ENCODE data around the gene SPATC1L. TPM values are rescaled to one million over a fixed set of nuclear protein-coding genes. Genes with fewer than 3 reads are reported as not detected.

Gene SPATC1L
- total and polyA plus RNA-seq, 2 donors (not counting 1 experiment from before 2014, with no cell fraction given) = 11.4 to 15.4 TPM

GRCh38 chr21:46191686-46192575, 7.7 kb upstream of the SPATC1L start:
- no peaks in the 10 kb centered on the region for H3K9me3 Mint-ChIP-seq (ENCODE audit: insufficient read depth)
- WGBS (ENCODE audit: insufficient coverage) = 96% methylated on average over 17 of the region's 20 CpGs
- ChIA-PET CTCF (no interaction called here), POLR2A (no interaction called here)
- no peaks in the 10 kb centered on the region for H3K4me1 Mint-ChIP-seq
- H3K27me3 ChIP-seq (replicated peaks in 1 of 4; ENCODE audit: control extremely low read depth in 1 of 4, control insufficient read depth in 3 of 4, insufficient read depth in 4 of 4, low read length in 3 of 4) = no peaks in the 10 kb centered on the region
- no peak overlapping the region for H2AFZ ChIP-seq (ENCODE audit: insufficient read depth, low read depth, low read length, poor library complexity, severe bottlenecking)
- no peak for TF ChIP-seq EZH2 (IDR thresholded peaks at IDR 0.05; ENCODE audit: borderline replicate concordance, insufficient read depth, low read depth, low read length, poor library complexity, severe bottlenecking)
- no peak for TF ChIP-seq CTCF (IDR thresholded peaks at IDR 0.05)
- no peaks in the 10 kb centered on the region for H3K9me3 ChIP-seq (ENCODE audit: control extremely low read depth in 1 of 3, control insufficient read depth in 2 of 3, insufficient read depth in 1 of 3, low read length in 2 of 3)
- no peaks in the 10 kb centered on the region for H4K20me1 ChIP-seq (ENCODE audit: control insufficient read depth, insufficient read depth, low read length, poor library complexity, severe bottlenecking)
- H3K27me3 Mint-ChIP-seq = no peaks in the 10 kb centered on the region
- H3K27ac ChIP-seq (ENCODE audit: low read length in 2 of 2) = no peak overlapping the region
- no peak overlapping the region for H3K27ac Mint-ChIP-seq
- DNase-seq (no peak), ATAC-seq (ENCODE audit: low read depth) (no peak)
- no peaks in the 10 kb centered on the region for H3K4me1 ChIP-seq (ENCODE audit: control insufficient read depth in 2 of 2, insufficient read depth in 2 of 2, low read length in 2 of 2)
- H3K4me3 Mint-ChIP-seq = no peak overlapping the region
- H3K79me2 ChIP-seq (ENCODE audit: control insufficient read depth, insufficient read depth, low read length) = no peaks in the 10 kb centered on the region
- H3K4me3 ChIP-seq (ENCODE audit: control extremely low read depth in 1 of 5, extremely low read depth in 1 of 5, insufficient read depth in 1 of 5, low read depth in 2 of 5, low read length in 4 of 5) = no peak overlapping the region
- H3K9ac ChIP-seq (ENCODE audit: low read length) = no peak overlapping the region
- peaks cover 0 to 12% of the 10 kb centered on the region in 2 experiments for H3K36me3 ChIP-seq (replicated peaks in 1 of 2; ENCODE audit: control extremely low read depth in 1 of 2, control insufficient read depth in 1 of 2, extremely low read depth in 1 of 2, insufficient read depth in 2 of 2, low read length in 1 of 2)
- no peak overlapping the region for H3K4me2 ChIP-seq (replicated peaks; ENCODE audit: low read depth, low read length, poor library complexity, severe bottlenecking)
- intact Hi-C loops (cut with micrococcal nuclease) = no loop called here

DNA sequence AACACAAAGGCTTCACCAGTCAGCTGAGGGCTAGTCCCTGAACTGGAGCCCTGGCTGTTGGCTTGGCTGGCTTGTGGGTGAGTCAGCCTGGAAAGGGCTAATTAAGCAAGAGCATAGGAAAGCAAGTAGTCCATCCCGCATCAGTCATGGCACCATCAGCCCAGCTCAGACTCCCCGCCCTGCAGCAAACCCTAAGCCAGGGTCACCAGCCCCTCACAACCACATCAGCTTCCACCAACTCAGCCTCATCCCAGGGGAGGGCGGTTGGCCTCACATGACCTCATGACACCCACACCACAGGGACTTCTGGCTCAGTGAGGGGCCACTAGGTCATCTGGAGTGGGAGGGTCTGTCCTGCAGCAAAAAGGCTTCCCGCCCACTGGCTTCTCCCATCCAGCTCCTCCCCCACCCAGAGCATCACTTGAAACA, 7.0 kb upstream of the SPATC1L start:
- H3K4me2 ChIP-seq (replicated peaks; ENCODE audit: low read depth, low read length, poor library complexity, severe bottlenecking) = no peak overlapping the region
- H3K27ac Mint-ChIP-seq = no peak overlapping the region
- H3K27ac ChIP-seq (ENCODE audit: low read length in 2 of 2) = no peak overlapping the region
- TF ChIP-seq EZH2 (IDR thresholded peaks at IDR 0.05; ENCODE audit: borderline replicate concordance, insufficient read depth, low read depth, low read length, poor library complexity, severe bottlenecking) (no peak), CTCF (IDR thresholded peaks at IDR 0.05) (no peak)
- H3K36me3 ChIP-seq (replicated peaks in 1 of 2; ENCODE audit: control extremely low read depth in 1 of 2, control insufficient read depth in 1 of 2, extremely low read depth in 1 of 2, insufficient read depth in 2 of 2, low read length in 1 of 2) = peaks cover 0 to 12% of the 10 kb centered on the region in 2 experiments
- H3K4me3 ChIP-seq (ENCODE audit: control extremely low read depth in 1 of 5, extremely low read depth in 1 of 5, insufficient read depth in 1 of 5, low read depth in 2 of 5, low read length in 4 of 5) = no peak overlapping the region
- no peaks in the 10 kb centered on the region for H3K79me2 ChIP-seq (ENCODE audit: control insufficient read depth, insufficient read depth, low read length)
- intact Hi-C loops (cut with micrococcal nuclease) = no loop called here
- CTCF ChIA-PET = no interaction called here
- no peaks in the 10 kb centered on the region for H3K9me3 Mint-ChIP-seq (ENCODE audit: insufficient read depth)
- no peaks in the 10 kb centered on the region for H4K20me1 ChIP-seq (ENCODE audit: control insufficient read depth, insufficient read depth, low read length, poor library complexity, severe bottlenecking)
- peak; percentile 2 for DNase-seq
- H3K27me3 Mint-ChIP-seq = no peaks in the 10 kb centered on the region
- POLR2A ChIA-PET = no interaction called here
- no peaks in the 10 kb centered on the region for H3K4me1 ChIP-seq (ENCODE audit: control insufficient read depth in 2 of 2, insufficient read depth in 2 of 2, low read length in 2 of 2)
- H3K9ac ChIP-seq (ENCODE audit: low read length) = no peak overlapping the region
- 100% methylated on average over 2 of the region's 4 CpGs for WGBS (ENCODE audit: insufficient coverage)
- H3K9me3 ChIP-seq (ENCODE audit: control extremely low read depth in 1 of 3, control insufficient read depth in 2 of 3, insufficient read depth in 1 of 3, low read length in 2 of 3) = no peaks in the 10 kb centered on the region
- no peak overlapping the region for H3K4me3 Mint-ChIP-seq
- no peak for ATAC-seq (ENCODE audit: low read depth)
- H2AFZ ChIP-seq (ENCODE audit: insufficient read depth, low read depth, low read length, poor library complexity, severe bottlenecking) = no peak overlapping the region
- no peaks in the 10 kb centered on the region for H3K27me3 ChIP-seq (replicated peaks in 1 of 4; ENCODE audit: control extremely low read depth in 1 of 4, control insufficient read depth in 3 of 4, insufficient read depth in 4 of 4, low read length in 3 of 4)
- H3K4me1 Mint-ChIP-seq = no peaks in the 10 kb centered on the region

Measured in B cell (primary cell).